Measurements from ENCODE around the gene NPSR1. TPM values are rescaled to one million over a fixed set of nuclear protein-coding genes. Genes with fewer than 3 reads are reported as not detected.

NPSR1 gene
- total RNA-seq, result not detected

GRCh38 chr7:34657632-34658268 lies at the start of gene NPSR1:
NPSR1 (plus strand) TSS chr7:34658218; CDS start chr7:34658413, 195 bp downstream.
- 77% methylated on average over 8 of the region's 8 CpGs for WGBS
- H3K4me1 ChIP-seq (replicated peaks), result no peaks in the 10 kb centered on the region
- no peaks in the 10 kb centered on the region for H3K27me3 ChIP-seq (replicated peaks; ENCODE audit: insufficient read depth)
- intact Hi-C loops (cut with DNase I), result no loop called here
- no peak for DNase-seq (ENCODE audit: low spot score)
- no peak for TF ChIP-seq CTCF (IDR thresholded peaks at IDR 0.05)
- TF ChIP-seq POLR2AphosphoS5 (IDR thresholded peaks at IDR 0.05), result no peak
- TF ChIP-seq POLR2A (IDR thresholded peaks at IDR 0.05), result no peak
- no peak within 1 kb of the TSS for H3K4me3 ChIP-seq
- no peaks in the 10 kb centered on the region for H3K9me3 ChIP-seq
- H3K27ac ChIP-seq, result no peak within 1 kb of the TSS
- H3K36me3 ChIP-seq, result no peaks in the 10 kb centered on the region

GRCh38 chr7:34612661-34613060 lies 45.4 kb upstream of the NPSR1 start:
- TF ChIP-seq POLR2AphosphoS5 (IDR thresholded peaks at IDR 0.05) (no peak), CTCF (IDR thresholded peaks at IDR 0.05) (no peak), POLR2A (IDR thresholded peaks at IDR 0.05) (no peak)
- intact Hi-C loops (cut with DNase I), result no loop called here
- Histone ChIP-seq H3K9me3 (no peaks in the 10 kb centered on the region), H3K4me1 (replicated peaks) (no peaks in the 10 kb centered on the region), H3K4me3 (no peak overlapping the region), H3K36me3 (no peaks in the 10 kb centered on the region), H3K27me3 (replicated peaks; ENCODE audit: insufficient read depth) (no peaks in the 10 kb centered on the region), H3K27ac (no peak overlapping the region)
- WGBS, result 48% methylated on average over 2 of the region's 2 CpGs
- DNase-seq (ENCODE audit: low spot score), result no peak

GRCh38 chr7:34620425-34620824 lies 37.6 kb upstream of the NPSR1 start:
- TF ChIP-seq POLR2AphosphoS5 (IDR thresholded peaks at IDR 0.05) (no peak), POLR2A (IDR thresholded peaks at IDR 0.05) (no peak), CTCF (IDR thresholded peaks at IDR 0.05) (no peak)
- DNase-seq (ENCODE audit: low spot score), result no peak
- H3K4me3 ChIP-seq, result no peak overlapping the region
- intact Hi-C loops (cut with DNase I), result no loop called here
- H3K9me3 ChIP-seq, result no peaks in the 10 kb centered on the region
- no peaks in the 10 kb centered on the region for H3K36me3 ChIP-seq
- no peaks in the 10 kb centered on the region for H3K4me1 ChIP-seq (replicated peaks)
- no peaks in the 10 kb centered on the region for H3K27me3 ChIP-seq (replicated peaks; ENCODE audit: insufficient read depth)
- H3K27ac ChIP-seq, result no peak overlapping the region

- no peaks in the 10 kb centered on the region for H3K27me3 ChIP-seq (replicated peaks; ENCODE audit: insufficient read depth)
- intact Hi-C loops (cut with DNase I), result no loop called here
- 40% methylated on average over 2 of the region's 2 CpGs for WGBS
Measured at GRCh38 chr7:34622182-34622581, 35.8 kb upstream of the NPSR1 start.

More at GRCh38 chr7:34622182-34622581, 35.8 kb upstream of the NPSR1 start:
- Histone ChIP-seq H3K36me3 (no peaks in the 10 kb centered on the region), H3K4me1 (replicated peaks) (no peaks in the 10 kb centered on the region), H3K9me3 (no peaks in the 10 kb centered on the region), H3K27ac (no peak overlapping the region), H3K4me3 (no peak overlapping the region)
- no peak for DNase-seq (ENCODE audit: low spot score)
- TF ChIP-seq POLR2AphosphoS5 (IDR thresholded peaks at IDR 0.05) (no peak), CTCF (IDR thresholded peaks at IDR 0.05) (no peak), POLR2A (IDR thresholded peaks at IDR 0.05) (no peak)

Data from prostate gland (tissue), 2 donors.